WTC11 (cell line): ENCODE measurements around the gene PDE8B. TPM values are rescaled to one million over a fixed set of nuclear protein-coding genes. Genes with fewer than 3 reads are reported as not detected.

ENCODE experiments used
- ATAC-seq: fragments of 200-7000 bp; cut with Tn5 transposase; 2 replicates; pipeline ENCODE4 v1.10.0; 2021; ENCODE audit warnings: mild to moderate bottlenecking, moderate library complexity
- CTCF ChIA-PET: fragments of 300-600 bp; sonication (Branson Sonifier 250); formaldehyde crosslinking; loops from one replicate; lab custom pipeline; 2021; ENCODE audit warnings: antibody characterized with exemption; lab: Charles Lee
- POLR2A ChIA-PET: fragments of 350-600 bp; sonication (Branson Sonifier 250); formaldehyde crosslinking; loops from one replicate; lab custom pipeline; 2021; ENCODE audit warnings: antibody characterized with exemption; lab: Charles Lee
- DNase-seq: peaks from one replicate; pipeline ENCODE4 v3.0.0; 2021; ENCODE audit warnings: low spot score
- H3K27ac Mint-ChIP-seq: 2 replicates; pipeline ENCODE4 v1.8.0; 2021; ENCODE audit warnings: mixed read lengths
- H3K27me3 Mint-ChIP-seq: 2 replicates; pipeline ENCODE4 v1.8.0; 2021; ENCODE audit warnings: low read depth, mild to moderate bottlenecking, moderate library complexity, mixed read lengths
- H3K36me3 Mint-ChIP-seq: 2 replicates; pipeline ENCODE4 v1.8.0; 2021; ENCODE audit warnings: mixed read lengths
- H3K4me1 Mint-ChIP-seq: 2 replicates; pipeline ENCODE4 v1.8.0; 2022; ENCODE audit warnings: mixed read lengths
- H3K4me3 Mint-ChIP-seq: 2 replicates; pipeline ENCODE4 v1.8.0; 2021; ENCODE audit warnings: mild to moderate bottlenecking, moderate library complexity, mixed read lengths
- H3K9me3 Mint-ChIP-seq: 2 replicates; pipeline ENCODE4 v1.8.0; 2021; ENCODE audit warnings: mixed read lengths
- CBFB ChIP-seq: sonication (generic); formaldehyde crosslinking; IDR thresholded peaks from 2 replicates; pipeline ENCODE4 v1.8.1; 2022; ENCODE audit warnings: mild to moderate bottlenecking, low read depth, missing genetic modification reagents
- CREM ChIP-seq: sonication (generic); formaldehyde crosslinking; IDR thresholded peaks from 2 replicates; pipeline ENCODE4 v1.8.1; 2022; ENCODE audit warnings: mild to moderate bottlenecking, missing genetic modification reagents, moderate library complexity
- E2F4 ChIP-seq: sonication (generic); formaldehyde crosslinking; IDR thresholded peaks from 2 replicates; pipeline ENCODE4 v1.8.1; 2022; ENCODE audit warnings: low read depth, mild to moderate bottlenecking, moderate library complexity, missing genetic modification reagents, borderline replicate concordance
- E2F5 ChIP-seq: sonication (generic); formaldehyde crosslinking; IDR thresholded peaks from 2 replicates; pipeline ENCODE4 v1.8.1; 2022; ENCODE audit warnings: mild to moderate bottlenecking, moderate library complexity, missing genetic modification reagents
- ELF4 ChIP-seq: sonication (generic); formaldehyde crosslinking; IDR thresholded peaks from 2 replicates; pipeline ENCODE4 v1.8.1; 2022; ENCODE audit warnings: low read depth, mild to moderate bottlenecking, moderate library complexity, missing genetic modification reagents
- EMX1 ChIP-seq: fragments of 250-450 bp; sonication (Bioruptor Pico); IDR thresholded peaks from 2 replicates; pipeline ENCODE4 v1.8.0; 2021; ENCODE audit warnings: mild to moderate bottlenecking
- ESRRA ChIP-seq: sonication (generic); formaldehyde crosslinking; IDR thresholded peaks from 2 replicates; pipeline ENCODE4 v1.8.1; 2022; ENCODE audit warnings: mild to moderate bottlenecking, missing genetic modification reagents, borderline replicate concordance
- ETV6 ChIP-seq: sonication (generic); formaldehyde crosslinking; IDR thresholded peaks from 2 replicates; pipeline ENCODE4 v1.8.1; 2022; ENCODE audit warnings: mild to moderate bottlenecking, missing genetic modification reagents
- FOXJ3 ChIP-seq: sonication (generic); formaldehyde crosslinking; IDR thresholded peaks from 2 replicates; pipeline ENCODE4 v1.9.0; 2021; ENCODE audit warnings: missing genetic modification reagents, mild to moderate bottlenecking, borderline replicate concordance
- MXD4 ChIP-seq: fragments of 250-450 bp; sonication (Bioruptor Pico); IDR thresholded peaks from 2 replicates; pipeline ENCODE4 v1.8.0; 2021; ENCODE audit warnings: mild to moderate bottlenecking, moderate library complexity, borderline replicate concordance
- MYBL2 ChIP-seq: sonication (generic); formaldehyde crosslinking; IDR thresholded peaks from 2 replicates; pipeline ENCODE4 v1.8.1; 2023; ENCODE audit warnings: mild to moderate bottlenecking, moderate library complexity, missing genetic modification reagents
- NFE2L1 ChIP-seq: sonication (generic); formaldehyde crosslinking; IDR thresholded peaks from 2 replicates; pipeline ENCODE4 v1.8.1; 2023; ENCODE audit warnings: missing genetic modification reagents
- NFYB ChIP-seq: sonication (generic); formaldehyde crosslinking; conservative IDR thresholded peaks from 2 replicates; pipeline ENCODE4 v1.8.0; 2022; ENCODE audit warnings: low read depth, missing genetic modification reagents
- NR1H2 ChIP-seq: sonication (generic); formaldehyde crosslinking; IDR thresholded peaks from 2 replicates; pipeline ENCODE4 v1.9.0; 2021; ENCODE audit warnings: mild to moderate bottlenecking, moderate library complexity, missing genetic modification reagents
- NR2C2 ChIP-seq: sonication (generic); formaldehyde crosslinking; IDR thresholded peaks from 2 replicates; pipeline ENCODE4 v1.8.0; 2022; ENCODE audit warnings: mild to moderate bottlenecking, missing genetic modification reagents
- OVOL2 ChIP-seq: fragments of 250-450 bp; sonication (Bioruptor Pico); IDR thresholded peaks from 2 replicates; pipeline ENCODE4 v1.9.0; 2021; ENCODE audit warnings: mild to moderate bottlenecking, borderline replicate concordance
- RELA ChIP-seq: sonication (generic); formaldehyde crosslinking; IDR thresholded peaks from 2 replicates; pipeline ENCODE4 v1.8.1; 2022; ENCODE audit warnings: missing genetic modification reagents, mild to moderate bottlenecking, borderline replicate concordance
- RORB ChIP-seq: fragments of 250-450 bp; sonication (Bioruptor Pico); IDR thresholded peaks from 2 replicates; pipeline ENCODE4 v1.9.0; 2021; ENCODE audit warnings: mild to moderate bottlenecking
- SOX15 ChIP-seq: fragments of 250-450 bp; sonication (Bioruptor Pico); IDR thresholded peaks from 2 replicates; pipeline ENCODE4 v1.9.0; 2021; ENCODE audit warnings: mild to moderate bottlenecking
- ZBTB21 ChIP-seq: sonication (generic); formaldehyde crosslinking; IDR thresholded peaks from 2 replicates; pipeline ENCODE4 v1.8.1; 2023; ENCODE audit warnings: mild to moderate bottlenecking, missing genetic modification reagents, borderline replicate concordance
- ZMAT4 ChIP-seq: fragments of 250-450 bp; sonication (Bioruptor Pico); IDR thresholded peaks from 2 replicates; pipeline ENCODE4 v1.9.0; 2021; ENCODE audit warnings: mild to moderate bottlenecking
- ZNF263 ChIP-seq: sonication (generic); formaldehyde crosslinking; IDR thresholded peaks from 2 replicates; pipeline ENCODE4 v1.8.1; 2022; ENCODE audit warnings: low read depth, mild to moderate bottlenecking, moderate library complexity, missing genetic modification reagents
- ZNF671 ChIP-seq: fragments of 250-450 bp; sonication (Bioruptor Pico); IDR thresholded peaks from 2 replicates; pipeline ENCODE4 v1.8.0; 2021; ENCODE audit warnings: mild to moderate bottlenecking
- total RNA-seq: library from RNA; stranded (reverse); gene quantifications from 3 replicates; pipeline ENCODE4 v1.2.3, GENCODE V29; 2021
- TF ChIP-seq, protein P1 (sequence below): sonication (generic); formaldehyde crosslinking; IDR thresholded peaks from 2 replicates; pipeline ENCODE4 v1.8.1; 2022; ENCODE audit warnings: missing genetic modification reagents, borderline replicate concordance
- TF ChIP-seq, protein P2 (sequence below): fragments of 250-450 bp; sonication (Bioruptor Pico); conservative IDR thresholded peaks from 2 replicates; pipeline ENCODE4 v1.9.0; 2021; ENCODE audit warnings: mild to moderate bottlenecking
- TF ChIP-seq, protein P3 (sequence below): sonication (generic); formaldehyde crosslinking; IDR thresholded peaks from 2 replicates; pipeline ENCODE4 v1.8.1; 2023; ENCODE audit warnings: mild to moderate bottlenecking, missing genetic modification reagents, borderline replicate concordance
- TF ChIP-seq, protein P4 (sequence below): sonication (generic); formaldehyde crosslinking; IDR thresholded peaks from 2 replicates; pipeline ENCODE4 v1.8.1; 2023; ENCODE audit warnings: mild to moderate bottlenecking, moderate library complexity, missing genetic modification reagents

PDE8B gene
- total RNA-seq, 1 experiment from 2014 or later: 0.31 TPM

GRCh38 chr5:77175231-77175630, 35.2 kb upstream of the PDE8B start:
- DNase-seq (no peak), ATAC-seq (peak; percentile 46; the same call in 1 of the 2 replicates)
- ChIA-PET POLR2A (no interaction called here), CTCF (no interaction called here)
- Mint-ChIP-seq H3K9me3 (no peaks in the 10 kb centered on the region), H3K4me1 (no peaks in the 10 kb centered on the region), H3K4me3 (no peak overlapping the region), H3K27ac (no peak overlapping the region), H3K27me3 (peaks cover 18% of the 10 kb centered on the region), H3K36me3 (no peaks in the 10 kb centered on the region)
- TF ChIP-seq ELF4 (CRISPR knock-in tag): no peak
- TF ChIP-seq EMX1 (CRISPR knock-in tag): no peak
- no peak for TF ChIP-seq SOX15 (CRISPR knock-in tag)
- TF ChIP-seq MXD4 (CRISPR knock-in tag): no peak
- TF ChIP-seq NFE2L1 (CRISPR knock-in tag): no peak
- TF ChIP-seq MYBL2 (CRISPR knock-in tag): no peak
- TF ChIP-seq ESRRA (CRISPR knock-in tag): no peak
- no peak for TF ChIP-seq ZBTB21 (CRISPR knock-in tag)
- TF ChIP-seq, protein P1, sequence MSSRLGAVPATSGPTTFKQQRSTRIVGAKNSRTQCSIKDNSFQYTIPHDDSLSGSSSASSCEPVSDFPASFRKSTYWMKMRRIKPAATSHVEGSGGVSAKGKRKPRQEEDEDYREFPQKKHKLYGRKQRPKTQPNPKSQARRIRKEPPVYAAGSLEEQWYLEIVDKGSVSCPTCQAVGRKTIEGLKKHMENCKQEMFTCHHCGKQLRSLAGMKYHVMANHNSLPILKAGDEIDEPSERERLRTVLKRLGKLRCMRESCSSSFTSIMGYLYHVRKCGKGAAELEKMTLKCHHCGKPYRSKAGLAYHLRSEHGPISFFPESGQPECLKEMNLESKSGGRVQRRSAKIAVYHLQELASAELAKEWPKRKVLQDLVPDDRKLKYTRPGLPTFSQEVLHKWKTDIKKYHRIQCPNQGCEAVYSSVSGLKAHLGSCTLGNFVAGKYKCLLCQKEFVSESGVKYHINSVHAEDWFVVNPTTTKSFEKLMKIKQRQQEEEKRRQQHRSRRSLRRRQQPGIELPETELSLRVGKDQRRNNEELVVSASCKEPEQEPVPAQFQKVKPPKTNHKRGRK (CRISPR knock-in tag): no peak
- no peak for TF ChIP-seq CBFB (CRISPR knock-in tag)
- TF ChIP-seq ETV6 (CRISPR knock-in tag): no peak
- TF ChIP-seq ZMAT4 (CRISPR knock-in tag): no peak
- TF ChIP-seq FOXJ3: no peak
- TF ChIP-seq NR2C2 (CRISPR knock-in tag): no peak
- TF ChIP-seq E2F4: no peak
- no peak for TF ChIP-seq NFYB
- TF ChIP-seq E2F5: no peak

DNA sequence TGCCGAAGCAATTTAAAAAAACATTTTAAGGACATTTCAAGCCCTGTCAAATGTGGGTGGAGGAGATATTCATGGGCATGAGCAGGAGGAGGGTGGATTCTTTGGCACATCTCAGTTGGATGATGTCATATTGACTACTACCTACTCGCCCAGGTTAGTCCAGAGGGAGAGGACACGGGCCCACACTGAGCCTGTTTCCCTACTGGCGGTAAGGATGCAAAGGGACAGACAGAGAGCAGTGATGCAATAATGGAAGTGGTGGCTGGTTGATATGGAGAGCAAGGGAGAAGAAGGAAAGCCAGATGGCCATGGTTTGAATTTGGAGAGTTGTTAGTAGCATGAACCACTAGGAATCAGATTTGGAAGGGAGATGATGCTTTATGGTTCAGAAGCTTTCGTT, 34.1 kb upstream of the PDE8B start:
- peaks cover 29% of the 10 kb centered on the region for H3K27me3 Mint-ChIP-seq
- no peaks in the 10 kb centered on the region for H3K36me3 Mint-ChIP-seq
- ChIA-PET CTCF (no interaction called here), POLR2A (no interaction called here)
- H3K9me3 Mint-ChIP-seq: no peaks in the 10 kb centered on the region
- H3K4me3 Mint-ChIP-seq: no peak overlapping the region
- H3K27ac Mint-ChIP-seq: no peak overlapping the region
- peaks cover 2% of the 10 kb centered on the region for H3K4me1 Mint-ChIP-seq
- no peak for DNase-seq
- no peak for ATAC-seq
- TF ChIP-seq RELA (no peak), CREM (CRISPR knock-in tag) (no peak), NR1H2 (CRISPR knock-in tag) (no peak), RORB (no peak), ZNF263 (CRISPR knock-in tag) (no peak), OVOL2 (CRISPR knock-in tag) (no peak), ZNF671 (CRISPR knock-in tag) (no peak)
- TF ChIP-seq, protein P2, sequence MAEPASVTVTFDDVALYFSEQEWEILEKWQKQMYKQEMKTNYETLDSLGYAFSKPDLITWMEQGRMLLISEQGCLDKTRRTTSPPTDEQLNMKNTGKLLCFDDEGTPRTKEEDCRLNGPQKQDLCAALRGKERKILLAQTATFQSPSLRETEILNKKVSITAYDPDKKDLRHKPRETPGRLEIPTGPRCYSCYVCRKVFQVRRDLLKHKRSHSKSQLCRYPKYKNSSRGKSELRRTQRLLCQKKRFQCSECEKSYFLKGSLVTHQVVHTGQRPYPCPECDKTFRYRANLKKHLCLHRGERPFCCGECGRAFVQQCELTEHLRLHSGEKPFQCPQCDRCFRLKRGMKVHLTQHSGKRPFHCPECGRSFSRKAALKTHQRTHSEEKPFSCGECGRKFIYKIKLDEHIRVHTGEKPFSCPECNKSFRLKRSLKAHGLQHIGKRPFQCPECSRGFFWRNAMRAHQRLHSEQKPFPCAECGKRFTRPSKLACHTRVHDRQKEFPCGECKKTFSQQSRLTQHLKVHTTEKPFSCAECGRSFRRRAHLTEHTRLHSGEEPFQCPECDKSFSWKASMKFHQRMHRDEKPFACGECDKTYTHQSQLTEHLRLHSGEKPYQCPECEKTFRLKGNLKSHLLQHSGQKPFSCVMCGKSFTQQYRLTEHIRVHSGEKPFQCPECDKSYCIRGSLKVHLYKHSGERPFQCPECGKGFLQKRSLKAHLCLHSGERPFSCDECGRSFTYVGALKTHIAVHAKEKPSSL (CRISPR knock-in tag): no peak
- TF ChIP-seq, protein P3, sequence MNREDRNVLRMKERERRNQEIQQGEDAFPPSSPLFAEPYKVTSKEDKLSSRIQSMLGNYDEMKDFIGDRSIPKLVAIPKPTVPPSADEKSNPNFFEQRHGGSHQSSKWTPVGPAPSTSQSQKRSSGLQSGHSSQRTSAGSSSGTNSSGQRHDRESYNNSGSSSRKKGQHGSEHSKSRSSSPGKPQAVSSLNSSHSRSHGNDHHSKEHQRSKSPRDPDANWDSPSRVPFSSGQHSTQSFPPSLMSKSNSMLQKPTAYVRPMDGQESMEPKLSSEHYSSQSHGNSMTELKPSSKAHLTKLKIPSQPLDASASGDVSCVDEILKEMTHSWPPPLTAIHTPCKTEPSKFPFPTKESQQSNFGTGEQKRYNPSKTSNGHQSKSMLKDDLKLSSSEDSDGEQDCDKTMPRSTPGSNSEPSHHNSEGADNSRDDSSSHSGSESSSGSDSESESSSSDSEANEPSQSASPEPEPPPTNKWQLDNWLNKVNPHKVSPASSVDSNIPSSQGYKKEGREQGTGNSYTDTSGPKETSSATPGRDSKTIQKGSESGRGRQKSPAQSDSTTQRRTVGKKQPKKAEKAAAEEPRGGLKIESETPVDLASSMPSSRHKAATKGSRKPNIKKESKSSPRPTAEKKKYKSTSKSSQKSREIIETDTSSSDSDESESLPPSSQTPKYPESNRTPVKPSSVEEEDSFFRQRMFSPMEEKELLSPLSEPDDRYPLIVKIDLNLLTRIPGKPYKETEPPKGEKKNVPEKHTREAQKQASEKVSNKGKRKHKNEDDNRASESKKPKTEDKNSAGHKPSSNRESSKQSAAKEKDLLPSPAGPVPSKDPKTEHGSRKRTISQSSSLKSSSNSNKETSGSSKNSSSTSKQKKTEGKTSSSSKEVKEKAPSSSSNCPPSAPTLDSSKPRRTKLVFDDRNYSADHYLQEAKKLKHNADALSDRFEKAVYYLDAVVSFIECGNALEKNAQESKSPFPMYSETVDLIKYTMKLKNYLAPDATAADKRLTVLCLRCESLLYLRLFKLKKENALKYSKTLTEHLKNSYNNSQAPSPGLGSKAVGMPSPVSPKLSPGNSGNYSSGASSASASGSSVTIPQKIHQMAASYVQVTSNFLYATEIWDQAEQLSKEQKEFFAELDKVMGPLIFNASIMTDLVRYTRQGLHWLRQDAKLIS (CRISPR knock-in tag): no peak
- TF ChIP-seq, protein P4, sequence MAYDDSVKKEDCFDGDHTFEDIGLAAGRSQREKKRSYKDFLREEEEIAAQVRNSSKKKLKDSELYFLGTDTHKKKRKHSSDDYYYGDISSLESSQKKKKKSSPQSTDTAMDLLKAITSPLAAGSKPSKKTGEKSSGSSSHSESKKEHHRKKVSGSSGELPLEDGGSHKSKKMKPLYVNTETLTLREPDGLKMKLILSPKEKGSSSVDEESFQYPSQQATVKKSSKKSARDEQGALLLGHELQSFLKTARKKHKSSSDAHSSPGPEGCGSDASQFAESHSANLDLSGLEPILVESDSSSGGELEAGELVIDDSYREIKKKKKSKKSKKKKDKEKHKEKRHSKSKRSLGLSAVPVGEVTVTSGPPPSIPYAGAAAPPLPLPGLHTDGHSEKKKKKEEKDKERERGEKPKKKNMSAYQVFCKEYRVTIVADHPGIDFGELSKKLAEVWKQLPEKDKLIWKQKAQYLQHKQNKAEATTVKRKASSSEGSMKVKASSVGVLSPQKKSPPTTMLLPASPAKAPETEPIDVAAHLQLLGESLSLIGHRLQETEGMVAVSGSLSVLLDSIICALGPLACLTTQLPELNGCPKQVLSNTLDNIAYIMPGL: no peak
